AG10803 (cell line): ENCODE data around the gene TMEM182.

Source experiments
- DNase-seq: peaks from one replicate; pipeline ENCODE4 v3.0.0; 2010; ENCODE audit warnings: low read depth
- H3K4me3 ChIP-seq: 2 replicates; pipeline ENCODE4 v1.5.1; 2011; ENCODE audit warnings: mild to moderate bottlenecking, low read length, control low read depth
- CTCF ChIP-seq: conservative IDR thresholded peaks from 2 replicates; pipeline ENCODE4 v1.5.1; 2011; ENCODE audit warnings: mild to moderate bottlenecking, low read length, control low read depth, inconsistent platforms

The TMEM182 gene

DNA sequence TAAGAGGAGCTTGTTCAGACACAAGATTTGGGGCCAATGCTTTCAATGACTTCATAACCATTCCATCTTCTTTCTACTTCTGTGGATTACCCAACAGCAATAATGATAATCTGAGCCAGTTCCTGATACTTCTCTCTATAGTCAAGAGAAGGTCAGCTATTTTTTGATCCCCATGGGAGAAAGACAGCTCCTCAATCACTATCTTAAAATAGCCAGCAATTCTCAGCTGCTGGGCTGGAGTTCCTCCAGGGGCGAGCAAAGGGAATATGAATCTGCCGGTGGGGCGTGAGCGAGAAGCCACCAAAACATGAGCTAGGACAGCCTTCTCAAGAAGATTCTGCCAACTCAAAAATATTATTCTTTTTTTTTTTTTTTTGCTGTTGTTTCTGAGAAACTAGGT, at the start of gene TMEM182:
Gene TMEM182, plus strand, starts transcription at position 269 of the 400 bp plus-strand sequence. CDS start 187 bp downstream, outside the sequence.
- DNase-seq = no peak
- H3K4me3 ChIP-seq = no peak within 1 kb of the TSS
- no peak for TF ChIP-seq CTCF

DNA sequence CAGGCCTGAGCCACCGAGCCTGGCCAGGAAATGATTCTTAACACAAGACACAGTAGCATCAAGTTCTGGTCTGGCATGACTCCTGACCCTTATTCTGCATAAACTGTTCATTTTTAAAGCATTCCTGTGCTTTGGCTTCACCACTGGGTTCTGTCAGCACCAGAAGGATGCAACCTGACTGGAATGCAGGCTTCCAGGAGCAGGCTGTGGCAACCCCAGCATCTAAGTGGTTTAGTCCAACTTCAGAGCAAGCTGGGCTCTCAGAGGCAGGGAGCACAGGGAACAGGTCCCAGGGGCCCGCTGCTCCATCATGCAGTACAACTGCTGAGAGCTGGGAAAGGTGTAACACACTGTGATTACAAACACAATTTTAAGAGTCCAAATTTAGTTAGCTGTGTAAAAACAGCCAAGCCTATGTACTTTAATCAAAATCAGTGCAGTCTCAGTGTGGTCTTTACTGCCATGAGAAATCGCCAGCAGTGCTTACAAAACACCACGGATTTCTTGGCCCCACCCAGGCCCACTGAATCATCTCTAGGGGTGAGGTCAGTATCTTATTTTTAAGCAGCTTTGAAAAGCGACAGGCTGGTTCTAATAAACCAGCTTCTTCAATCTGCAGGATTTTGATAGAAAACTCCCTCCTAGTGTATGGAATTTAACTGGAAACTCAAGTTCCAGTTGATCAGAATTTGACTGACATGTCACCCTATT, 44.4 kb upstream of the TMEM182 start:
- no peak overlapping the region for H3K4me3 ChIP-seq
- peak; percentile 89 for DNase-seq
- TF ChIP-seq CTCF = no peak

- TF ChIP-seq CTCF = no peak
- H3K4me3 ChIP-seq = no peak overlapping the region
- DNase-seq = no peak
These were observed 43.2 kb upstream of the TMEM182 start for GRCh38 chr2:102718387-102719316.

DNA sequence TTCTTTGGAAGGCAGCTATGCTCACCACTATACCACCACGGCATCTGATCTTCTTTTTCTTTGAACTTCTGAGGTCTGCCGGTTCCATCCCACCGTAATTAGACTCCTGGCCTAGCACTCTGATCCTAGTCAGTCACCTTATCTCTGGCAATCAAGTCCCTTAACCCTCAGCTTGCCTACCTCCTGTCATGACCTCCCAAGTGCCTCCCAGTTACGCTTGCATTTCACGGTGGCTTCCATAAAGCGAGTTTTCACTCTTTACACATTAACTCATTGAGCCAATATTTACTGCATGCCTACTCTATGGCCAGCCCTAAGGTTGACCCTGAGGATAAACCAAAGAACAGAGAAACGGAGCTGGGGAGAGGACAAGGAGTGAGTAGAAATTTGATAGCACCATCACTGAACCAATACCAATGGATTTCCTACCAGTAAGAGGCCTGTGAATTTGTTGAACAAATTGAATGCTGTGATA, 37.8 kb upstream of the TMEM182 start:
- H3K4me3 ChIP-seq = no peak overlapping the region
- no peak for DNase-seq
- TF ChIP-seq CTCF = no peak

GRCh38 chr2:102724553-102724952, 37.3 kb upstream of the TMEM182 start:
- DNase-seq = no peak
- no peak overlapping the region for H3K4me3 ChIP-seq
- TF ChIP-seq CTCF = no peak

DNA sequence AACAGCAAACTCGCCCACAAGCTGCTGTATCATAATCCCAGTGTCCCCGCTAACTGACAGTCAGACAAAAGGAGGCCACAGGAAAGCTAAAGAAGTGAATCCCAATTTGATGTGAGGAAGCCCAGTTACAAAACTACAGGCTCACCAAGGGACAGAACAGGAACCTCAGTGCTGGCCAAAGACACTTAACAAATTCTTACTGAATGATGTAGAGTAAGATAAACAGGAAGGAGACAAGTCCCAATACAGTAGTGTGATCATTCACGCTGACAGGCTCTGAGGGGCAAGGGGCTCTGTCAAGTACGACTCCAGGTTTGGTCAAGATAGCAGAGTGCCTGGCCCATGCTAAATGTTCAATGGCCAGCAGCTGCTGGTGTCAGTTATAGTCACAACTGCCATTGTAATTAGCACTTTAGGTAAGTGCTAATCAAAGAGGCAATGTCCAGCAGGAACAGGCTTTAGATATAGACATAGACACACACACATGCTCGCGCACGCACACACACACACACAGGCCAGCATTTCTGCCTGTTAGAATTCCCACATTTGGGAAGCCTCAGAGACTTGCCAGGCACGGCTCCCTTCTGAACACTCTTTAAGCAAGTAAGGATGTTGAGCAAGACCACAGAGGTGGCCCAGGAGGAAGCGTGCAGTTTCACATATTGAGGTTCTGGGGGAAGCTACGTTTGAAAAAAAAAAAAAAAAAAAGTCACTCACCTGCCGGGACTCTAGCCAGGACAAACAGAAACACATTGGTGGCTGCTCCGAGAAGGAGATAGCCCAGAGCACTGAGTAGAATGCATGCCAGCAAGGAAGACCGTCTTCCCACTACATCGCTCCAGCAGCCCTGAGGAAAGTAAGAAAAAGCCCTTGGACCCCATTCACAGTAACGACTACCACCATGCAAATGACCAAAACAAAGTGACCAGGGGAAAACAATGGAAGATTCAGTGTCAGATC, 35.4 kb upstream of the TMEM182 start:
- no peak for DNase-seq
- TF ChIP-seq CTCF = no peak
- H3K4me3 ChIP-seq = no peak overlapping the region
